Adrenal gland (tissue), 5 donors: ENCODE measurements around the gene NLRC5.

Experiments used
- POLR2A ChIP-seq, 2 donors: fragments of 450-650 bp; IDR thresholded peaks; one replicate each; pipeline ENCODE4 v1.6.1; 2017; ENCODE audit warnings: antibody characterized with exemption in 2 of 2, mild to moderate bottlenecking in 2 of 2, moderate library complexity in 1 of 2
- TF ChIP-seq, protein P1 (sequence below), 6 experiments: fragments of 450-650 bp in 4 of 6; fragments of 200-600 bp in 2 of 6; sonication (generic) in 1 of 6; IDR thresholded peaks; 1 replicate in 5 of 6; 2 replicates in 1 of 6; pipeline versions ENCODE4 v1.5.1 to v1.8.0; 2016 to 2021; ENCODE audit warnings: antibody characterized with exemption in 6 of 6, mild to moderate bottlenecking in 2 of 6, moderate library complexity in 1 of 6
- donor health status: DM: no; HTN: no; CAD: no.

DNA sequence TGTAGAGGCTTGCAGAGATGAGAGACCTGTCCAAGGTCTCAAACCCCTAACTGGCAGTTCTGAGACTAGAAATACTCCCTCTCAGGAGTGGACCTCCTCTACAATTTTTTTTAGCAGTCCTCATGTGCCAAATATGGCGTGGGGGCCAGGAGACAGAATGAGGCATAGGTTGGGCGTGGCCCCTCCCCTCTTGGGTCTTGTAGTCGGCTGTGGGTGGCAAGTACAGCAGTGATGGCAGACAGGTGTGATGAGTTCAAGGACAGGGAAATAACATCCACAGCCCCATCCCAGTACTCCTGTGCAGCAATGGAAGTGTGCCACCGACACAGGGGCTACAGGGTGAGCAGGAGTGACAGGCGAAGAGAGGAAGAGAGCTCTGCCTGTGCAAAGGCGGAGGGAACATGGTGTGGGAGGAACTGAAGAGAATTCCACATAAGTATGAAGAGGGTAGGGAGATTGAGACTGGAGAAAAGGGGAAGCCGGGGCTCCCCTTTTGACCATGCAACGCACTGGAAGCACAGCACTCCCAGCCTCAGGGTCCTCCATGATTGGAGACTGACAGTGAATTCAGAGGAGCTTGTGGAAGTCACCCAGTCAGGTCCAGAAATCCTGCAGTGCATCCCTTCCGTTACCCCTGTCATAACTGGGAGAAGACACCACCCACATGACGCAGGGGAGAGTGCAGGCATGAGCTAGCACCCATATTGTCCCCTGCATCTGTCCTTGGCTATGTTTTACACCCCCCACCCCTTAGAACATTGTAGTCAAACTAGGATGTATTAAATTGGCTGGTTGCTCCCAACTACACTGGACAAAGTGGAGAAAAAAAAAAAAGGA is 42.4 kb upstream of the NLRC5 start:
- TF ChIP-seq, protein P1, sequence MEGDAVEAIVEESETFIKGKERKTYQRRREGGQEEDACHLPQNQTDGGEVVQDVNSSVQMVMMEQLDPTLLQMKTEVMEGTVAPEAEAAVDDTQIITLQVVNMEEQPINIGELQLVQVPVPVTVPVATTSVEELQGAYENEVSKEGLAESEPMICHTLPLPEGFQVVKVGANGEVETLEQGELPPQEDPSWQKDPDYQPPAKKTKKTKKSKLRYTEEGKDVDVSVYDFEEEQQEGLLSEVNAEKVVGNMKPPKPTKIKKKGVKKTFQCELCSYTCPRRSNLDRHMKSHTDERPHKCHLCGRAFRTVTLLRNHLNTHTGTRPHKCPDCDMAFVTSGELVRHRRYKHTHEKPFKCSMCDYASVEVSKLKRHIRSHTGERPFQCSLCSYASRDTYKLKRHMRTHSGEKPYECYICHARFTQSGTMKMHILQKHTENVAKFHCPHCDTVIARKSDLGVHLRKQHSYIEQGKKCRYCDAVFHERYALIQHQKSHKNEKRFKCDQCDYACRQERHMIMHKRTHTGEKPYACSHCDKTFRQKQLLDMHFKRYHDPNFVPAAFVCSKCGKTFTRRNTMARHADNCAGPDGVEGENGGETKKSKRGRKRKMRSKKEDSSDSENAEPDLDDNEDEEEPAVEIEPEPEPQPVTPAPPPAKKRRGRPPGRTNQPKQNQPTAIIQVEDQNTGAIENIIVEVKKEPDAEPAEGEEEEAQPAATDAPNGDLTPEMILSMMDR (IDR thresholded peaks at IDR 0.05), result no peak
- TF ChIP-seq POLR2A (IDR thresholded peaks at IDR 0.05), result no peak
